Measurements from ENCODE around the gene PROK1. TPM values are rescaled to one million over a fixed set of nuclear protein-coding genes. Genes with fewer than 3 reads are reported as not detected.

PROK1 gene, protein sequence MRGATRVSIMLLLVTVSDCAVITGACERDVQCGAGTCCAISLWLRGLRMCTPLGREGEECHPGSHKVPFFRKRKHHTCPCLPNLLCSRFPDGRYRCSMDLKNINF
- not detected in 2 replicates for total RNA-seq (2013; cell fraction: nucleolus; rRNA removed)
- total RNA-seq (2014; rRNA removed) (not detected in 2 replicates), total RNA-seq (2014; rRNA removed; fragmentation: Illumina TruSeq; extraction: Trizol) (not detected in 2 replicates), total RNA-seq (2021) (not detected in 2 replicates), polyA plus RNA-seq (2011; rRNA removed) (not detected in 2 replicates), polyA plus RNA-seq (2014; fragmentation: Illumina TruSeq; extraction: Trizol) (not detected in 2 replicates), polyA plus RNA-seq (2014; fragmentation: Nextera tagmentation; extraction: Ambion mirVana) (not detected), polyA plus RNA-seq (2014; rRNA removed) (not detected in 2 replicates), polyA plus RNA-seq (2016; fragmentation: Nextera tagmentation; extraction: Ambion mirVana) (not detected), polyA minus RNA-seq (2011; rRNA and poly(A)+ RNA removed) (not detected in 2 replicates), Bru-seq, nascent RNA (not detected), BruChase-seq, experiment 1, labeled RNA remaining after a 6-hour chase (percentile 16 among the genes with signal in this experiment), BruChase-seq, experiment 2, labeled RNA remaining after a 2-hour chase (not detected)
- polyA plus RNA-seq (2011; ENCODE audit: low read depth), result not detected
- polyA plus RNA-seq (2011; cell fraction: cytosol; rRNA removed), result not detected in 2 replicates
- 0.10 and 0.13 TPM in 2 replicates for polyA plus RNA-seq (2011; cell fraction: nucleus; rRNA removed)
- polyA plus RNA-seq (2012), result not detected in 2 replicates
- polyA minus RNA-seq (2011; cell fraction: cytosol; rRNA and poly(A)+ RNA removed), result not detected in 2 replicates
- not detected in 2 replicates for polyA minus RNA-seq (2011; cell fraction: nucleus; rRNA and poly(A)+ RNA removed)
- long read RNA-seq, experiment 1, result 0 reads
- long read RNA-seq, experiment 2, result 0 reads

DNA sequence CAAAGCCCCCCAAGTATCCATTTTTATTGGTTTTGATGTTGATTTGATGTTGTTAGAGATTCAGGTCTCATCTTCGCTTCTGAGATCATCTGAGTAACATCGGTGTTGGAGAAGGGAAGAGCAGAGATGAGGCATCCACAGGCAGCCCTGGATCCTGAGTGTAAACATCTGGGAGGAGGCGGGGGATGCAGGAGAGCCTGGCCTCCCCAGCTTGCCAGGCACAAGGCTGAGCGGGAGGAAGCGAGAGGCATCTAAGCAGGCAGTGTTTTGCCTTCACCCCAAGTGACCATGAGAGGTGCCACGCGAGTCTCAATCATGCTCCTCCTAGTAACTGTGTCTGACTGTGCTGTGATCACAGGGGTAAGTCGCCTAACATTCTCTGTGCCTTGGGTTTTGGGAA, at the start of gene PROK1:
TSS of gene PROK1 (plus strand) at position 221 of the 400 bp plus-strand sequence. CDS start at position 289, 68 bp downstream.
- Histone ChIP-seq H3K36me3 (ENCODE audit: control insufficient read depth in 2 of 2, insufficient read depth in 2 of 2, low read length in 1 of 2) (no peaks in the 10 kb centered on the region), H3K9ac (ENCODE audit: control insufficient read depth, insufficient read depth, low read length) (no peak within 1 kb of the TSS), H3K4me1 (ENCODE audit: control insufficient read depth, insufficient read depth, low read length) (no peaks in the 10 kb centered on the region), H3K4me3 (no peak within 1 kb of the TSS), H2AFZ (ENCODE audit: control insufficient read depth, low read depth, low read length) (no peak within 1 kb of the TSS), H3K79me2 (ENCODE audit: control insufficient read depth, insufficient read depth, low read length) (no peaks in the 10 kb centered on the region), H3K4me2 (ENCODE audit: control insufficient read depth, insufficient read depth) (no peak within 1 kb of the TSS), H3K27me3 (replicated peaks in 1 of 2; ENCODE audit: control insufficient read depth in 2 of 2, insufficient read depth in 2 of 2, low read length in 1 of 2) (peaks cover 3 to 9% of the 10 kb centered on the region in 2 experiments; a peak in 3 of 4 replicates), H3K27ac (ENCODE audit: control insufficient read depth, insufficient read depth) (no peak within 1 kb of the TSS), H4K20me1 (ENCODE audit: control insufficient read depth, insufficient read depth) (no peaks in the 10 kb centered on the region), H3K9me3 (replicated peaks; ENCODE audit: control insufficient read depth, insufficient read depth, low read length) (no peaks in the 10 kb centered on the region)
- RAD21 ChIA-PET (ENCODE audit: unreplicated experiment), result interaction anchor here (1.3 to 1.8 kb wide), 3 partner anchors 10 to 254 kb away, joined by 3 to 8 read pairs (median 4); no protein-coding TSS in a partner anchor
- CTCF ChIA-PET, result interaction anchor here (1.0 to 1.8 kb wide), 4 partner anchors 9 to 248 kb away, joined by 3 to 9 read pairs (median 4); no protein-coding TSS in a partner anchor
- in situ Hi-C loops (cut with MboI) (no loop called here), intact Hi-C loops (cut with micrococcal nuclease; ENCODE audit: unreplicated experiment) (no loop called here)
- no peak for FAIRE-seq
- no peak for DNase-seq (ENCODE audit: low read depth, low spot score)
- WGBS (ENCODE audit: insufficient coverage, insufficient replicate concordance, low lambda C conversion rate, missing lambda C conversion rate), result 32% methylated on average over 8 of the region's 8 CpGs
- SMC1A ChIA-PET (ENCODE audit: uncharacterized antibody, unreplicated experiment), result interaction anchor here (0.6 to 1.6 kb wide), 3 partner anchors 10 to 39 kb away, joined by 3 to 4 read pairs (median 4); no protein-coding TSS in a partner anchor
- POLR2A ChIA-PET, result no interaction called here
- TF ChIP-seq SP1 (IDR thresholded peaks at IDR 0.05; ENCODE audit: low read depth, low read length) (no peak), RUNX3 (IDR thresholded peaks at IDR 0.05; ENCODE audit: low read length) (no peak), FOXM1 (IDR thresholded peaks at IDR 0.05; ENCODE audit: low read depth, low read length) (no peak), ZNF274 (IDR thresholded peaks at IDR 0.05; ENCODE audit: insufficient read depth, insufficient read length) (no peak), EZH2 (IDR thresholded peaks at IDR 0.05; ENCODE audit: borderline replicate concordance, control insufficient read depth, low read depth, low read length) (no peak), TARDBP (IDR thresholded peaks at IDR 0.05; ENCODE audit: borderline replicate concordance) (no peak), HCFC1 (IDR thresholded peaks at IDR 0.05; ENCODE audit: low read length) (no peak), ZNF217 (IDR thresholded peaks at IDR 0.05) (no peak)
- TF ChIP-seq, protein P1, sequence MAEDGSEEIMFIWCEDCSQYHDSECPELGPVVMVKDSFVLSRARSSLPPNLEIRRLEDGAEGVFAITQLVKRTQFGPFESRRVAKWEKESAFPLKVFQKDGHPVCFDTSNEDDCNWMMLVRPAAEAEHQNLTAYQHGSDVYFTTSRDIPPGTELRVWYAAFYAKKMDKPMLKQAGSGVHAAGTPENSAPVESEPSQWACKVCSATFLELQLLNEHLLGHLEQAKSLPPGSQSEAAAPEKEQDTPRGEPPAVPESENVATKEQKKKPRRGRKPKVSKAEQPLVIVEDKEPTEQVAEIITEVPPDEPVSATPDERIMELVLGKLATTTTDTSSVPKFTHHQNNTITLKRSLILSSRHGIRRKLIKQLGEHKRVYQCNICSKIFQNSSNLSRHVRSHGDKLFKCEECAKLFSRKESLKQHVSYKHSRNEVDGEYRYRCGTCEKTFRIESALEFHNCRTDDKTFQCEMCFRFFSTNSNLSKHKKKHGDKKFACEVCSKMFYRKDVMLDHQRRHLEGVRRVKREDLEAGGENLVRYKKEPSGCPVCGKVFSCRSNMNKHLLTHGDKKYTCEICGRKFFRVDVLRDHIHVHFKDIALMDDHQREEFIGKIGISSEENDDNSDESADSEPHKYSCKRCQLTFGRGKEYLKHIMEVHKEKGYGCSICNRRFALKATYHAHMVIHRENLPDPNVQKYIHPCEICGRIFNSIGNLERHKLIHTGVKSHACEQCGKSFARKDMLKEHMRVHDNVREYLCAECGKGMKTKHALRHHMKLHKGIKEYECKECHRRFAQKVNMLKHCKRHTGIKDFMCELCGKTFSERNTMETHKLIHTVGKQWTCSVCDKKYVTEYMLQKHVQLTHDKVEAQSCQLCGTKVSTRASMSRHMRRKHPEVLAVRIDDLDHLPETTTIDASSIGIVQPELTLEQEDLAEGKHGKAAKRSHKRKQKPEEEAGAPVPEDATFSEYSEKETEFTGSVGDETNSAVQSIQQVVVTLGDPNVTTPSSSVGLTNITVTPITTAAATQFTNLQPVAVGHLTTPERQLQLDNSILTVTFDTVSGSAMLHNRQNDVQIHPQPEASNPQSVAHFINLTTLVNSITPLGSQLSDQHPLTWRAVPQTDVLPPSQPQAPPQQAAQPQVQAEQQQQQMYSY (CRISPR knock-in tag; IDR thresholded peaks at IDR 0.05), result no peak
- TF ChIP-seq, protein P2, sequence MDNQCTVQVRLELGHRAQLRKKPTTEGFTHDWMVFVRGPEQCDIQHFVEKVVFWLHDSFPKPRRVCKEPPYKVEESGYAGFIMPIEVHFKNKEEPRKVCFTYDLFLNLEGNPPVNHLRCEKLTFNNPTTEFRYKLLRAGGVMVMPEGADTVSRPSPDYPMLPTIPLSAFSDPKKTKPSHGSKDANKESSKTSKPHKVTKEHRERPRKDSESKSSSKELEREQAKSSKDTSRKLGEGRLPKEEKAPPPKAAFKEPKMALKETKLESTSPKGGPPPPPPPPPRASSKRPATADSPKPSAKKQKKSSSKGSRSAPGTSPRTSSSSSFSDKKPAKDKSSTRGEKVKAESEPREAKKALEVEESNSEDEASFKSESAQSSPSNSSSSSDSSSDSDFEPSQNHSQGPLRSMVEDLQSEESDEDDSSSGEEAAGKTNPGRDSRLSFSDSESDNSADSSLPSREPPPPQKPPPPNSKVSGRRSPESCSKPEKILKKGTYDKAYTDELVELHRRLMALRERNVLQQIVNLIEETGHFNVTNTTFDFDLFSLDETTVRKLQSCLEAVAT (IDR thresholded peaks at IDR 0.05), result no peak
- no TSS peak for BruUV-seq (replicated peaks)
- ATAC-seq, result no peak
